Neural cell (in vitro differentiated cells): ENCODE measurements around the gene TRAPPC10.

Experiments
- CTCF ChIP-seq: fragments of 450-650 bp; IDR thresholded peaks from 2 replicates; pipeline ENCODE4 v1.5.1; 2014; ENCODE audit warnings: antibody characterized with exemption, mild to moderate bottlenecking, moderate library complexity; ENCODE audit not compliant: poor library complexity, severe bottlenecking
- EP300 ChIP-seq: fragments of 450-650 bp; conservative IDR thresholded peaks from 2 replicates; pipeline ENCODE4 v1.6.1; 2014; ENCODE audit warnings: antibody characterized with exemption, mild to moderate bottlenecking, moderate library complexity; ENCODE audit not compliant: poor library complexity, severe bottlenecking
- EZH2 ChIP-seq: fragments of 200-600, 300-800 bp; shearing (Covaris generic), sonication (generic); IDR thresholded peaks from 2 replicates; pipeline ENCODE4 v1.6.1; 2014; ENCODE audit warnings: antibody characterized with exemption, low read length, borderline replicate concordance, mild to moderate bottlenecking; ENCODE audit not compliant: insufficient read depth, poor library complexity, severe bottlenecking
- MXI1 ChIP-seq: fragments of 450-650 bp; conservative IDR thresholded peaks from 2 replicates; pipeline ENCODE4 v1.6.1; 2014; ENCODE audit warnings: antibody characterized with exemption, mild to moderate bottlenecking; ENCODE audit not compliant: poor library complexity, severe bottlenecking
- POLR2AphosphoS5 ChIP-seq: IDR thresholded peaks from 2 replicates; pipeline ENCODE4 v1.6.1; 2012
- RAD21 ChIP-seq: fragments of 450-650 bp; conservative IDR thresholded peaks from 2 replicates; pipeline ENCODE4 v1.6.1; 2014; ENCODE audit warnings: antibody characterized with exemption, mild to moderate bottlenecking, moderate library complexity
- REST ChIP-seq: IDR thresholded peaks from 2 replicates; pipeline ENCODE4 v1.6.1; 2012; ENCODE audit warnings: borderline replicate concordance
- SMC3 ChIP-seq: fragments of 450-650 bp; conservative IDR thresholded peaks from 2 replicates; pipeline ENCODE4 v1.6.1; 2014; ENCODE audit warnings: antibody characterized with exemption, mild to moderate bottlenecking, moderate library complexity; ENCODE audit not compliant: poor library complexity
- TAF1 ChIP-seq: IDR thresholded peaks from 2 replicates; pipeline ENCODE4 v1.6.1; 2012; ENCODE audit warnings: low read depth

GRCh38 chr21:44067011-44067839 is 55.1 kb downstream of the TRAPPC10 start:
- no peak for TF ChIP-seq POLR2AphosphoS5
- TF ChIP-seq CTCF = no peak
- TF ChIP-seq EZH2 = no peak
- TF ChIP-seq TAF1 = no peak
- no peak for TF ChIP-seq EP300
- TF ChIP-seq RAD21 = no peak
- no peak for TF ChIP-seq SMC3
- TF ChIP-seq REST = no peak
- TF ChIP-seq MXI1 = no peak
